DOHH2 (cell line): Measurements from ENCODE around the gene BMAL2.

ENCODE experiments used
- H3F3A ChIP-seq: fragments of 200-600 bp; sonication (generic), shearing (Covaris generic); 2 replicates; pipeline ENCODE4 v1.6.0; 2016; ENCODE audit warnings: antibody characterized with exemption, mild to moderate bottlenecking; ENCODE audit not compliant: control insufficient read depth, insufficient read depth
- H3K27ac ChIP-seq: fragments of 200-600 bp; sonication (generic); 2 replicates; pipeline ENCODE4 v1.5.1; 2014; ENCODE audit warnings: low read depth, mild to moderate bottlenecking, low read length, moderate library complexity
- H3K27me3 ChIP-seq: fragments of 200-600 bp; sonication (generic); 2 replicates; pipeline ENCODE4 v1.6.1; 2014; ENCODE audit warnings: mild to moderate bottlenecking, low read length, mixed read lengths; ENCODE audit not compliant: control insufficient read depth
- H3K36me3 ChIP-seq: fragments of 200-600 bp; sonication (generic); 2 replicates; pipeline ENCODE4 v1.6.1; 2014; ENCODE audit warnings: mild to moderate bottlenecking, low read length, moderate library complexity, mixed read lengths; ENCODE audit not compliant: control insufficient read depth
- H3K4me1 ChIP-seq: fragments of 200-600 bp; sonication (generic); 2 replicates; pipeline ENCODE4 v1.6.1; 2014; ENCODE audit warnings: mild to moderate bottlenecking, low read length, mixed read lengths; ENCODE audit not compliant: control insufficient read depth
- H3K4me2 ChIP-seq: fragments of 200-600 bp; sonication (generic); 2 replicates; pipeline ENCODE4 v1.6.0; 2014; ENCODE audit warnings: mild to moderate bottlenecking, low read length, moderate library complexity
- H3K4me3 ChIP-seq: fragments of 200-600 bp; sonication (generic); 2 replicates; pipeline ENCODE4 v1.5.1; 2014; ENCODE audit warnings: mild to moderate bottlenecking, low read length, mixed read lengths
- H3K79me2 ChIP-seq: fragments of 200-600 bp; sonication (generic); 2 replicates; pipeline ENCODE4 v1.6.1; 2014; ENCODE audit warnings: mild to moderate bottlenecking, low read length, mixed read lengths; ENCODE audit not compliant: control insufficient read depth
- H3K9me2 ChIP-seq: fragments of 200-600 bp; sonication (generic); replicated peaks from 2 replicates; pipeline ENCODE4 v1.6.1; 2014; ENCODE audit warnings: mild to moderate bottlenecking, low read length, mixed read lengths; ENCODE audit not compliant: control insufficient read depth
- H3K9me3 ChIP-seq: fragments of 200-600 bp; sonication (generic); 2 replicates; pipeline ENCODE4 v1.6.1; 2014; ENCODE audit warnings: antibody characterized with exemption, low read length, mixed read lengths; ENCODE audit not compliant: control insufficient read depth, insufficient read depth
- H4K20me1 ChIP-seq: fragments of 200-600 bp; sonication (generic); 2 replicates; pipeline ENCODE4 v1.6.0; 2014; ENCODE audit warnings: low read depth, mild to moderate bottlenecking, antibody characterized with exemption, low read length, moderate library complexity; ENCODE audit not compliant: control insufficient read depth, insufficient read depth
- EZH2phosphoT487 ChIP-seq: fragments of 200-600 bp; sonication (generic); IDR thresholded peaks from 2 replicates; pipeline ENCODE4 v1.6.1; 2017; ENCODE audit warnings: borderline replicate concordance, mild to moderate bottlenecking, antibody characterized with exemption, low read length, moderate library complexity, mixed read lengths
- TF ChIP-seq, protein P1 (sequence below): fragments of 200-600 bp; sonication (generic); IDR thresholded peaks from one replicate; pipeline ENCODE4 v1.5.1; 2014; ENCODE audit warnings: antibody characterized with exemption, mild to moderate bottlenecking, low read depth, low read length; ENCODE audit not compliant: poor library complexity, severe bottlenecking

The BMAL2 gene

DNA sequence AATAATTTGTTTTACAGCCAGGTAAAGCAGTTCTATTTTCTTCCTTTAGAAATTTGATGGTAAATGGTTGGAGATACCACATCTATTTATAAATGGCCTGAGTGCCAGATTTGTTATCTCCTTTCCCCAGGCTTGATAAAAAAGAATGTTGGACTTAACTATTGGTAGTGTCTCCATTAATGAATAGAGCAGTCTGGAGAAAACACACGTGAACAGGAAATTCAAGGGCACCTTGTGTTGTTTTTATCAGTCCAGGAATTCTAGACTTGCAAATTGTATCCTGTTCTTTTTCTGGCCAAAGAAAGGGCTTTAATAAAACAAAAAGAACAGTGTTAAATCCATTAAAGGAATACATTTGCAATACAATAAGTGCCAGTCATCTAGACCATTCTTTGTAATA, 40.8 kb upstream of the BMAL2 start:
- H3F3A ChIP-seq: no peaks in the 10 kb centered on the region
- H3K36me3 ChIP-seq: no peaks in the 10 kb centered on the region
- TF ChIP-seq EZH2phosphoT487: no peak
- TF ChIP-seq, protein P1, sequence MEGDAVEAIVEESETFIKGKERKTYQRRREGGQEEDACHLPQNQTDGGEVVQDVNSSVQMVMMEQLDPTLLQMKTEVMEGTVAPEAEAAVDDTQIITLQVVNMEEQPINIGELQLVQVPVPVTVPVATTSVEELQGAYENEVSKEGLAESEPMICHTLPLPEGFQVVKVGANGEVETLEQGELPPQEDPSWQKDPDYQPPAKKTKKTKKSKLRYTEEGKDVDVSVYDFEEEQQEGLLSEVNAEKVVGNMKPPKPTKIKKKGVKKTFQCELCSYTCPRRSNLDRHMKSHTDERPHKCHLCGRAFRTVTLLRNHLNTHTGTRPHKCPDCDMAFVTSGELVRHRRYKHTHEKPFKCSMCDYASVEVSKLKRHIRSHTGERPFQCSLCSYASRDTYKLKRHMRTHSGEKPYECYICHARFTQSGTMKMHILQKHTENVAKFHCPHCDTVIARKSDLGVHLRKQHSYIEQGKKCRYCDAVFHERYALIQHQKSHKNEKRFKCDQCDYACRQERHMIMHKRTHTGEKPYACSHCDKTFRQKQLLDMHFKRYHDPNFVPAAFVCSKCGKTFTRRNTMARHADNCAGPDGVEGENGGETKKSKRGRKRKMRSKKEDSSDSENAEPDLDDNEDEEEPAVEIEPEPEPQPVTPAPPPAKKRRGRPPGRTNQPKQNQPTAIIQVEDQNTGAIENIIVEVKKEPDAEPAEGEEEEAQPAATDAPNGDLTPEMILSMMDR: no peak
- H3K4me2 ChIP-seq: no peak overlapping the region
- H3K9me2 ChIP-seq: no peaks in the 10 kb centered on the region
- no peak overlapping the region for H3K4me3 ChIP-seq
- H4K20me1 ChIP-seq: no peaks in the 10 kb centered on the region
- peaks cover 30% of the 10 kb centered on the region for H3K4me1 ChIP-seq
- H3K27ac ChIP-seq: no peak overlapping the region
- no peaks in the 10 kb centered on the region for H3K9me3 ChIP-seq
- H3K79me2 ChIP-seq: peaks cover 2% of the 10 kb centered on the region; the same call in 1 of the 2 replicates
- H3K27me3 ChIP-seq: no peaks in the 10 kb centered on the region

- TF ChIP-seq EZH2phosphoT487: no peak
- TF ChIP-seq, protein P1: no peak
- H3K36me3 ChIP-seq: no peaks in the 10 kb centered on the region
- no peaks in the 10 kb centered on the region for H3K9me3 ChIP-seq
- H4K20me1 ChIP-seq: no peaks in the 10 kb centered on the region
- no peaks in the 10 kb centered on the region for H3F3A ChIP-seq
- H3K4me1 ChIP-seq: peaks cover 30% of the 10 kb centered on the region
- no peak overlapping the region for H3K4me3 ChIP-seq
- H3K27ac ChIP-seq: no peak overlapping the region
- no peaks in the 10 kb centered on the region for H3K27me3 ChIP-seq
- H3K9me2 ChIP-seq: no peaks in the 10 kb centered on the region
- no peak overlapping the region for H3K4me2 ChIP-seq
- peaks cover 2% of the 10 kb centered on the region; the same call in 1 of the 2 replicates for H3K79me2 ChIP-seq
These were observed 39.9 kb upstream of the BMAL2 start for GRCh38 chr12:27292718-27293117.

- Histone ChIP-seq H3K79me2 (peaks cover 2% of the 10 kb centered on the region; the same call in 1 of the 2 replicates), H3K36me3 (peaks cover under 1% of the 10 kb centered on the region; the same call in 1 of the 2 replicates), H3F3A (no peaks in the 10 kb centered on the region), H4K20me1 (no peaks in the 10 kb centered on the region), H3K4me1 (peaks cover 30% of the 10 kb centered on the region), H3K27ac (no peak overlapping the region), H3K9me3 (no peaks in the 10 kb centered on the region), H3K4me2 (no peak overlapping the region), H3K9me2 (no peaks in the 10 kb centered on the region), H3K27me3 (no peaks in the 10 kb centered on the region), H3K4me3 (no peak overlapping the region)
- TF ChIP-seq EZH2phosphoT487: no peak
- TF ChIP-seq, protein P1: no peak
These were observed 39.2 kb upstream of the BMAL2 start for GRCh38 chr12:27293463-27293862.
